Activated CD4-positive, alpha-beta T cell treated with anti-CD3 and anti-CD28 coated beads, Interleukin-2, Interleukin-4, amounts not matched to agents 100 ng/mL and 50 ng/mL, durations not matched to agents 16 hours and 8 hours (primary cell): Measurements from ENCODE around the gene CEP89.
"Not testable (repeated sequence)": the region's sequence is repeated elsewhere in the genome, so short reads cannot be mapped to it uniquely, and the experiment has no call there.

ENCODE experiments used
- DNase-seq: peaks from one replicate; pipeline ENCODE4 v3.0.0-alpha.2; 2020; ENCODE audit warnings: low spot score

Gene CEP89

GRCh38 chr19:32966750-32967149 lies 5.0 kb downstream of the CEP89 start:
- no peak for DNase-seq

GRCh38 chr19:32945260-32945659 lies 26.5 kb downstream of the CEP89 start:
- no peak for DNase-seq

GRCh38 chr19:32941273-32941672 lies 30.5 kb downstream of the CEP89 start:
- not testable (repeated sequence) for DNase-seq

- no peak for DNase-seq
These were observed 35.7 kb downstream of the CEP89 start for GRCh38 chr19:32936065-32936464.

- DNase-seq, result no peak
These were observed 36.1 kb downstream of the CEP89 start for GRCh38 chr19:32935629-32936028.

- no peak for DNase-seq
These were observed 38.2 kb downstream of the CEP89 start for GRCh38 chr19:32933571-32933970.

- no peak for DNase-seq
These were observed 41.2 kb downstream of the CEP89 start for GRCh38 chr19:32930567-32930966.

- no peak for DNase-seq
These were observed 43.0 kb downstream of the CEP89 start for GRCh38 chr19:32928806-32929205.

GRCh38 chr19:32924200-32924599 lies 47.6 kb downstream of the CEP89 start:
- no peak for DNase-seq

- no peak for DNase-seq
These were observed 50.1 kb downstream of the CEP89 start for GRCh38 chr19:32921624-32922023.

GRCh38 chr19:32919365-32919764 lies 52.4 kb downstream of the CEP89 start:
- DNase-seq, result no peak

- DNase-seq, result no peak
These were observed 54.2 kb downstream of the CEP89 start for GRCh38 chr19:32917616-32917996.

- DNase-seq, result no peak
These were observed 54.7 kb downstream of the CEP89 start for GRCh38 chr19:32916969-32917615.

- no peak for DNase-seq
These were observed 56.7 kb downstream of the CEP89 start for GRCh38 chr19:32914879-32915660.

GRCh38 chr19:32911467-32911866 lies 60.3 kb downstream of the CEP89 start:
- no peak for DNase-seq

GRCh38 chr19:32910874-32911273 lies 60.9 kb downstream of the CEP89 start:
- no peak for DNase-seq

- no peak for DNase-seq
These were observed 61.7 kb downstream of the CEP89 start for GRCh38 chr19:32910094-32910493.

GRCh38 chr19:32909257-32909656 lies 62.5 kb downstream of the CEP89 start:
- no peak for DNase-seq

- no peak for DNase-seq
These were observed 63.0 kb downstream of the CEP89 start for GRCh38 chr19:32908641-32909190.

- DNase-seq, result no peak
These were observed 69.3 kb downstream of the CEP89 start for GRCh38 chr19:32902448-32902847.

GRCh38 chr19:32901504-32902161 lies 70.1 kb downstream of the CEP89 start:
- no peak for DNase-seq

- no peak for DNase-seq
These were observed 75.1 kb downstream of the CEP89 start for GRCh38 chr19:32896516-32897214.
